SU-DHL-6 (cell line): ENCODE data around the gene PIK3C2B.

Experiments used
- CTCF ChIP-seq: fragments of 200-600 bp; sonication (generic); IDR thresholded peaks from one replicate; pipeline ENCODE4 v1.5.1; 2017; ENCODE audit warnings: antibody characterized with exemption, mild to moderate bottlenecking, low read length, moderate library complexity; ENCODE audit not compliant: insufficient read depth, poor library complexity, severe bottlenecking
- EZH2phosphoT487 ChIP-seq: fragments of 200-600 bp; sonication (generic), shearing (Covaris generic); conservative IDR thresholded peaks from 2 replicates; pipeline ENCODE4 v1.6.1; 2018; ENCODE audit warnings: mild to moderate bottlenecking, antibody characterized with exemption, low read length, moderate library complexity, mixed read lengths

- TF ChIP-seq EZH2phosphoT487 (no peak), CTCF (no peak)
Measured at GRCh38 chr1:204507317-204508105, 12.9 kb upstream of the PIK3C2B start.
